G401.6 (cell line): ENCODE data around the gene ASPG.

ENCODE experiments used
- FAIRE-seq: peaks from 2 replicates; lab custom pipeline; 2012; peaks lifted over from hg19 to GRCh38; lab: Jason Lieb, UNC

The ASPG gene

DNA sequence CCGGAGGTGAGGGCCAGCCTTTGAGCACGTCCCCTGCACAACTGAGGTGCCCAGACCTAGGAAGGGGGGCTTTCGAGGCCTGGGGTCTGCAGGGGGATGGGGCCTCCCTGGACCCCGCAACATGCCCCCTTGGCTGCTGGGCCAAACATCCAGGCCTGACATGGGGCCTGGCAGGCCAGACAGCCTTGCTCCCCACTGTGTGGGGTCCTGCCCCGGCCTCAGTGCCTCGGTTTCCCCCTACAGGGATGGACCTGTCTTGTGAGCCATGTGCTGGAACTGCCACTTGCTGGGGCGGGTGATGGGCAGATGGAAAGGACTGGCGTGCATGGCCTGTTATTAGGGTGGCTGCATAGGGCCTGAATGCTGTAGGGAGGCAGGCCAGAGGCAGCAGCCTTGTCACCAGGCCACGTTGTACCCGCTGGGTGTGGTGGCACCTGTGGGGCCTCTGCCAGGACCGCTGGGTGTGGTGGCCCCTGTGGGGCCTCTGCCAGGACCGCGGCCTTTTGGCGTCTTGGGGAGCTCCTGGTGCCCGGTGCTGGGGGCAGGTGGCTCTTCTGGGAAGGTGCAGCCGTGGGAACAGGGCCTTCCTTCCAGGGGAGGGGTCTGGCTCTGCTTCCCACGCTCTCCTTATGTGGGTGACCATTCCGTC lies 20.4 kb downstream of the ASPG start:
- no peak for FAIRE-seq

DNA sequence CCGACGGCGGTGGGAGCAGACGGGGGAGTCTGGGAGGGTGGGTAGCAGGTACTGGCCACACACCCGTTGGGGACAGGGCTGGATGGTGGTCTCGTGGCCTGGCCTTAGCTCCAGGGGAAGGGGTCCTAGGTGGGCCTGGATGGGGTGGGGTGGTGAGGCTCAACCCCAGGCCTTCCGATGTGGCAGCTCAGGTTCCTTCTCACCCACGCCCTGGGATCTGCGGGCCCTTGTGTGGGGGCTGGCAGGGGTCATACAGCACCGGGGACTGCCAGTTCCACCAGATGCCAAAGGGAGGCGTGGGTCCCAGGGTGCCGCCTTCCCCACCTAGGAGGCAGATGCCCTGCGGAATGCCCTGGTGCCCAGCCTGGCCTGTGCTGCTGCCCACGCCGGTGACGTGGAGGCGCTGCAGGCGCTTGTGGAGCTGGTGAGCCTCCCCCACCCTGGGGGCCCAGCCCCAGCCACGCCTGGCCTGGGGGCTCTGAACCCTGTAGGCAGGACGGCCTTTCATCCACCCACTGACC lies 21.0 kb downstream of the ASPG start:
- no peak for FAIRE-seq

DNA sequence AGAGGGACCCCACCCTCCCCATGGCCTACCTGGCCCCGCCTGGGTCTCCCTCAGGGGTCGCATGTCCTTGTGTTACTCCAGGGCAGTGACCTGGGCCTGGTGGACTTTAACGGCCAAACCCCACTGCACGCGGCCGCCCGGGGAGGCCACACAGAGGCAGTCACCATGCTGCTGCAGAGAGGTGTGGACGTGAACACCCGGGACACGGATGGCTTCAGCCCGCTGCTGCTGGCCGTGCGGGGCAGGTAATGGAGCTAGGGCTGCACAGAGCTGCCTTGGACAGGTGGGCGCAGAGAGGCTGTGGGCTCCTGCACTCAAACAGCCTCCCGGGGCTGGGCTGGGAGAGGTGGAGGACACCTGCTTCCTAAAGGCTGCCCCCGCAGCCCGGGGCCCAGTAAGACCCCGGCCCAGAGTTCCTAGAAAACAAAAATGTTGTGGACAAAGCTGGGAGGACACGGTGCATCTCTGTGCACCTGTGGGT lies 21.6 kb downstream of the ASPG start:
- no peak for FAIRE-seq

DNA sequence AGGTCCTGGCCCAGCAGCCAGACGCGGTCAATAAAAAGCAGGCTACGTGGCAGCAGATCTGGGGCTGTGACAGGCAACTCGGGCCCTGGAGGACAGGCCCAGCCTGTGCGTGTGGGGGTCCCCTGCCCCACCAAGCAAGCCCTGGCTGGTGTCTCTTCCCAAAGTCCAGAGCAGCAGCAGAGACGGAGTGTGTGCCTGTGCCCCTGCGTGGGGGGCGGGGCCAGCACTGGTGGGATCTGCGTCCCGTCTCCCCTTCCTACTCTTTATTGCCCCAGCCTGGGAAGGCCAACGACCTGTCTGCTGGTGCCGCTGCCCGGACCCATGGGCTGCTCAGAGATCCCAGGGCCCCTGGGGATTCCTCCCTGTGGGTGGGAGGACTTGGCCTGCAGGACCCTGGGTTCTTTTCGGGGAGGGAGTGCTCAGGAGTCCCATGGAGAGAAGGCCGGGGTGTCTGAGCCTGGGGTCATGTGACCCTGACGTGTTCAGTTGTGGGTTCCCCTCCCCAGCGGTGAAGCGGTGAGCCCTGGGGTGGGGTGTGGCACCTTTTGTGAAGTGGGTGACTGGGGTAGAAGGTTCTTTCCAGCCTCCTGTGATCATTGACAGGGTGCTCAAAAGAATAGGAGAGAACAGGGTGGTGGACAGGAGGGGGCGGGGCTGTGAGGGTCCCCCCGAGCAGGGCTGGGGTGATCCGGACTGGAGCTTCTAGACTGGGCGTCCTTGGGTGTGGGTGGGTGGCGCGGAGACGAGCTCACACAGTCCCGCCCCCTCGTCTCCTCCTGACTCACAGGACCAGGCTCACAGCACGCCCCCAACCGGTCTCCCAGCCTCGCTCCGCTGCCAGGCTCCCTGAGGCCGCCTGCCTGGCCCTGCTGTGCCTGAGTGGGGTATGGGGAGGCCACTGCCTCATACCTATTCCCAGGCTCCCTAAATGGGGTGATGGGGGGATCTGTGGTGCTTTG lies 22.4 kb downstream of the ASPG start:
- no peak for FAIRE-seq

DNA sequence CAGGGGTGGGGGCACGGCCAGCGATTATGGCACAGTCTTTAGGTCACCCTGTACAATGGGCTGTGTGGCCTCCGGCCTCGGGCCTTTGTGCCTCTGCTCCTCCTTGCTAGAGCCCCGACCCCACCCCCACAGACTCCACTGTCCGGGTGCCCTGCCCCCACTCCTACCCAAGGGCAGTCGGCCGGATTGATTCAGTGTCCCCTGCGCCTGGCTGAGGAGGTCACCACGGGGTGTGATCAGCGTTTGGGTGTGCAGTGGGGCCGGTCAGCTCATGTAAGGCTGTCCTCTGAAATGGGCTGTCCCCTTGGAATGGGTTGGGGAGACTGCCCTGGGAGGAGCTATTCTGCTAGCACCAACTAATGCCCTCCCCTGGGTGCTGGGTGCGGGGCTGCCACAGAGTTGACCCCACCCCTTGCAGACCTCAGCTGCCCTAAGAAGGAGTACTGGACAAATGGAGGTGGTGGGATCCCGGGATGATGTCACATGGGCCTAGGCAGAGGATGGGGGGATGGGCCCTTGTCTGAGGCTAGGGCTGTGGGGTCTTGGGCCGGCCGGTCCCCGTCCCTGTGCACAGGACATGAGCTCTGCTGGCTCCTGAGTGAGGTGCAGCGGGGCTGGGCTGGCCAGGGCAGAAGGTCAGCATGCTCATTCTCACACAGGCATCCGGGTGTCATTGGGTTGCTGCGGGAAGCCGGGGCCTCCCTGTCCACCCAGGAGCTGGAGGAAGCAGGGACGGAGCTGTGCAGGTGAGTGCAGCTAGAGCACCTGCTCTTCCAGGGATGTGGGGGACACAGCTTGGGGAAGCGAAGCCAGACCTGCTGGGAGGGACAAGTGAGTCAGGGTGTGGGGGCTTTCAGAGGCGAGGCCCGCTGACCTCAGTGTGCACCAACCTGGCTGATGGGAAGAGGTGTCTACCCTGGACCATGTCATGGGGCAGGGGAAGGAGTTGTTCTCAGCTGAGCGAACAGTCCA lies 23.4 kb downstream of the ASPG start:
- FAIRE-seq, result no peak

DNA sequence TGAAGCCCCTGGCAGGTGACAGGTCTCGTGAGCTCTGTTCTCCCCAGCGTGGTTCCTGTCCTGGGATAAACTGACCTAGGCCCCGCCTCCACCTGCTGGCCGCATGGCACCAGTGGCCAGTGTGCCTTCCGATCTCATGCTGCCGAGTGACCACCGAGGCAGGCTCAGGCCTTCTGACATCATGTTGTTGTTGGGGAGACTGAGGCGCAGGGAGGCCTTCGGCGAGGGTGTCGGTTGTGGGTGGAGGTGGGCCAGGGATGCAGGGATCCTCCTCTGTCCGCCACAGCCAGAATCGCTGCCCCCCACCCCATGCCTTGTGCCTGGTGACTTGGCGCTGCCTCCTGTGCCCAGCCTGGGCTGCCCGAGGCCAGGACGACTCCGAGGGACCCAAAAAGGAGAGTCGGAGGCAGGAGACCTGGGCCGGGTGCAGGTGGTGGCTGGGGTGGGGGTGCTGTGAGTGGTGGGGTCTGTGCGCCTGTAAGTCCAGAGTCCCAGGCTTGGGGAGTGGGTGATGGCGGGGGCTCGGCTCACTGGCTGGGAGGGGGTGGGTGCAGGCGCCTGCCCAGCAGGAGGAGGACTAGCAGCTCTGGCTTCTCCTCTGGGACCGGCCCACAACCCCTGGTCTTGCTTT lies 24.3 kb downstream of the ASPG start:
- no peak for FAIRE-seq

DNA sequence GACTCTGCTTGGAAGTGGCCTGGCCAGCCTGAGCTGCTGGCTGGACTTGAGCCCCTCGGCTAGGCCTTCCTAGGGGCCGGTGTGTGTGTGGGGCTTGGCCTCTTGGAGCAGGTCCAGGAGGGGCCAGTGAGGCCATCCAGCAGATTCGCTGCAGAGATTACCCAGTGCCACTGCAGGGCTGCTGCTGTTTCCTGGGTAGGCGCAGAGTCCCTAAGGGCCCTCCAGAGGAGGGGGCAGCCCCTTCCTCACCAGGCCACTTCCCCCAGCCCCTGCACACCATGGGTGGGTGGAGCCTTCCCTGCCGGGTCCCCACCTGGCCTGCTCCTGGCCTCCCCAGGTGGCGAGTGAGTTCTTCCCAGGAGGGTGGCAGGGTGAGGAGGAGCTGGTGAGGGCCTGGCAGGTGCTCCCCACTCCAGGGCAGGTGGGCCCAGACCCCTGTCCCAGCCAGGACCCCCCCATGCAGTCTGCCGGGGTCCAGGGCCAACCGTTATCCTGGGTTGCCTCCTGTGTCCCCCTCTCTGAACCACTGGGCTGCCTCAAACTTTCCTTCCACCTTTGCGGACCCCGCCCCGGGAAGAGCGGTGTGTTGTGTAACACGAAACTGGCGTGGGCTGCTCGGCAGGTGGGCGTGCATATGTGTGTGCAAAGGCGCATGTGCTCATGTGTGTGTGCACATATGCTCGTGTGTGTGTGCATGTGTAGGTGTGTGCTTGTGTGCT lies 25.1 kb downstream of the ASPG start:
- FAIRE-seq, result no peak

DNA sequence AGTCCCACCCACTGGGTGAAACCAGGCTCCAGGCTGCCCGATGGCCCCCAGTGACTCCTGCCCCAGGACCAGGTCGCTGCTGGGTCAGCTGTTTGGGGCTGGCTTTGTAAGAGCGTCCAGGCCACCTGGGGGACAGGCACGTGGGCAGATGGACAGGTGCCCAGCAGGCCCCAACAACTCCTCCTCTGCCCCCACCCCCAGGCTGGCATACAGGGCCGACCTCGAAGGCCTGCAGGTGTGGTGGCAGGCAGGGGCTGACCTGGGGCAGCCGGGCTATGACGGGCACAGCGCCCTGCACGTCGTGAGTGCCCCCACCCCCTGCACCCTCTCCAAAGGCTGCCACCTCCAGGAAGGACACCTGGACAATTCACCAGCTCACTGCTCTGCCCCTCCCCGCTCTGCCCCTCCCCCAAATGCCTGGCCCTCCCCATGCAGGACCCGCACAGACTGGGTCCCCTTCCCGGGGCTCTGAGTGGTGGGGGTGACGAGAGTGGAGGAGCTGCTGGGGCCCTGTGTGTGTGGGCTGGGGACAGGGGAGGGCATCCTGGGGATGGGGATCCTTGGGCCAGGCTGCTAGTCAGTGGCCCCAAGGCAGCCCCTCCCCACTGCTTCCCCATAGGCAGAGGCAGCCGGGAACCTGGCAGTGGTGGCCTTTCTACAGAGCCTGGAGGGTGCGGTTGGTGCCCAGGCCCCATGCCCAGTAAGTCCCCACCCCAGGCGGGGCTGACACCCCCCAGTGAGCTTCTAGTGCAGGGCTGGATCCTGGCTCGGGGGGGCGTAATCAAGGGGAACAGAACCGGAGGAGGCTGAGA lies 26.0 kb downstream of the ASPG start:
- FAIRE-seq, result no peak

DNA sequence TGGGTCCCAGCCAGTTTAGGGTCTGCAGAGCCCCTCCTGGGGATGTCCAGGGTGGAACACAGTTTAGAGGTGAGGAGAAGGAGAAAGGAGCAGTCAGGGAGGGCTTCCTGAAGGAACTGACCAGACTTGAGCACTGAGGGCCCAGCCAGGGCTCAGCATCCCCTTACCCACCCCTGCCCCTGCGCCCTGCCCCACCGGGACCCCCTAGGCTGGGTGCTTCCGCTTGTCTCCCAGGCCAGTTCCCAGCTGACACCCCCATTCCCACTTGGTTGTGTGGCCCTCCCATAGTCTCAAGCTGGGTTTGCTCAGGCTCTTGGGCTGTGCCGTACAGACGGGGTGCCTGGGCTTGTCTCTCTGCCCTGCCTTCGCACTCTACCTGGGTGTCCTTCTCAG lies 26.6 kb downstream of the ASPG start:
- FAIRE-seq, result no peak

DNA sequence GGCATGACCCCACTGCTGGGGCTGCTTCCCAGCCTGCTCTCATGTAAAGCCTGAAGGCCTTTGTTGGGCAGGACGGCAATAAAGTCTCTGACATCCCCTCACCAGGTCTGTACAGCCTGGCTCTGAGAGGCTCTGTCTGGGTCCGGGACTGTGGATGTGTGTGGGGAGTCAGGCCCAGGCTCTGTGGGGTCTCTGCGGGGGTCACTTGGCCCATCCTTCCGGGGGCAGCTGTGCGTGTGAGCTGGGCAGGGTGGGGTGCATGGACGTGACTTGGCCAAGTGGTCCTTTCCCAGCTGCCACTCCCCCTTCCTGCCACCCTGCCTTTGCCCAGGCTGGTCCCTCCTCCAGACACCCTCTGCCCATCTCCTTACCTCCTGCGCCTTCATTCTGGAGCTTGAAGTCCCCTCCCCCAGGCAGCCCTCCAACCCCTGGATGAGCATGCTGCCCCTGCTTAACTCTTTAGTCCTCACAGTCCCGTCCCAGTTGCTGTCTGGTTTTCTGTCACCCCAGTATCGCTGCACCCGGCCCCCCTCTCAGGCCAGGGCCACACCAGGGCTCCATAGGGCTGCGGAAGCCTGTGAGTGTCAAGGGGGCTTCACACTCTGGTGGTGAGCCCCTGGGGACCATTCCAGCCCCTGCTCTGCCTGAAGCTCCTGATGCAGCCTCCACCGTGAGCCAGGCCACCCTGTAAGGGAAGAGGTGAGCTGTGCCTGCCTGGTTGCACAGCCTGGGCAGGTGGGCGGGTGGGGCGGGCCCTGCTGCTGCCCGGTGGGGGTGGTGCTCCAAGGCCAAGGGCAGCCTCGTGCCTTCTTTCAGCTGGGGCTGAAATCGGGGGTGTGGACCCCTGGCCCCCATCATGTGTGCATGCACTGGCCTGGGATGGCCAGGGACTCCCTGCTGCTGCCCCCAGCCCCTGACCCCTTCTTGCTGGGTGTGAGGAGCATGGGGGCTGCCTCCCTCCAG lies 27.4 kb downstream of the ASPG start:
- no peak for FAIRE-seq

DNA sequence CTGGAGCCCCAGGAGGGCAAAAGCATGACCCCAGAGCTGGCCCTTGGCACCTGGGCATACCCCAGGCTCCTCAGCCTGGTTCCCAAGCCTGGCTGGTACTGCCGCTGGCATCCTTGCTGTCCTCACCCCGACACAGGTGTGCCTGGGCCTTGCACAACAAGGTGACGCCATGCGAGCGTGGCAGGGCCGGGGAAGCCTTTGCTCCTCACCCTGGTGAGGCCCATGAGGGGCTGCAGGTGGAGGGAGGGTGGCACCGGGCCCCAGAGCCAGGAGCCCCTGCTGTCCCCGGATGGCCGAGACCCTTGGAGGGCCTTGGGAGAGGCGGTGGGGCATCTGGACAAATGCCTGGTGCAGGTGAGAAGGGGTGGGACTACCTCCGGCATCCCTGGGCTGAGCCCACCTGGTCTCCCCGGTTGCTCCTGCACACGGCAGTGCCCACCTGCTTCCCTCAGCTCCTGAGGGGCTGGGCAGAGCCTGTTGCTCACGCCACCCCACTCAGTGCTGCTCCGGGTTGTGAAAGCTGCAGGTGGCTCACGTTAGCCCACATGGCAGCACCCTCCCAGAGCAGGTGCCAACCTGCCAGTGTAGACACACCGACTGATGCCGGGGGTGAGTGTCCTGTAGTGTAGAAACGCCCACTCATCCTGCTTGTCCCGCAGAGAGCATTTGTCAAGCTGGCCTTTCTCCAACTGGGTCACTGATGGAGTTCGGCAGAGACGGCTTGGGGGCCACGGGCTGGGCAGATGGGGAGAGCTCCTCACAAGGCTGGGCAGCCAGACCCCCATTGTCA lies 28.3 kb downstream of the ASPG start:
- FAIRE-seq, result no peak

DNA sequence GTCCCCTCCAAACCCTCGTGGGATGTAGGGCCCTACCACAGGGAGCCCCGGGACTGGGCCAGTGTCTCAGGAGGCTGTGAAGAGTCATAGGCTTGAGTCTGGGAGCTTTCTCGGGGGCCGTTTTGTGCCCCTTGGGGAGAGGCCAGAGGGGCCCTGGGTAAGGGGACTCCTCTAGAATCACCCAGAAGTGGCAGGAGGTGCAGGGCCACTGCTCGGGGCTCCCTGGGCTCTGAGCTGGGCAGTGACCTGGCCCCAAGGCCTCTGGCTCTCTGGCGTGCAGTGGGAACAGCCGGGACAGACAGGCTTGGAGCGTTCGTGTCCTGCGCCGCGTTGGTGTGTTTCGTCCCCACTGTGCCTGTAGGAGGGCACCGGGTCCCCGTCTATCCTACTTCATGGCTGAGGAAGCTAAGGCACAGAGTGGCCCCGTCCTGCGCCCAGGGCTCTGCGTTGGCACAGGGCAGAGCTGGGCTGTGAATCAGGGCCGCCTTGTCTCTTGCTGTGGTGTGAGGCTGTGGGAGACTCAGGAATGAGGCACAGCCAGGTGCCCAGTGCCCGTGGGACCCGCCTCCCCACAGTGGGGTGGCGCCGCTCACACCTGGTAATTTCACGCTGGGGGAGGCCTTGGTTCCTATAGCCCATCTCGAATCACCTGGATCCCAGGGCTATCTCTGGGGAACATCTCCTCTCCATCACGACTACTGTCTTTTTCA lies 29.1 kb downstream of the ASPG start:
- no peak for FAIRE-seq

DNA sequence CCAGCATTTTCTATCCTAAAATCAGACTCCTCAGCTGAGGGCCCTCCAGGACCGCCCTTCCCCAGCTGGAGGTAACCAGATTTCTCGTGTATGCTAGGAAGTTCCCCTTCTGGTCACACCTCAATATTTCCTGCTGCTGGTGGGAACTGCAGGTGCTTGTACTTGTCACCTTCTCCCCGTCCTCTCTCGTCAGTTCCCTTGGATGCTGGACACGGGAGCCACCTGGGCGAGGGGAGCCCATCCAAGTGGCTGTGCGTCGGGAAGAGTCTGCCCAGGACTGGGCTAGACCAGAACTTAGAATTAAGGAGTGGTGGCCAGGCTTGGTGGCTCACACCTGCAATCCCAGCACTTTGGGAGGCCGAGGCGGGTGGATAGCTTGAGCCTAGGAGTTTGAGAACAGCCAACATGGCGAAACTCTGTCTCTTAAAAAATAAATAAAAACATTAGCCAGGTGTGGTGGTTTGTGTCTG lies 29.7 kb downstream of the ASPG start:
- FAIRE-seq, result no peak

DNA sequence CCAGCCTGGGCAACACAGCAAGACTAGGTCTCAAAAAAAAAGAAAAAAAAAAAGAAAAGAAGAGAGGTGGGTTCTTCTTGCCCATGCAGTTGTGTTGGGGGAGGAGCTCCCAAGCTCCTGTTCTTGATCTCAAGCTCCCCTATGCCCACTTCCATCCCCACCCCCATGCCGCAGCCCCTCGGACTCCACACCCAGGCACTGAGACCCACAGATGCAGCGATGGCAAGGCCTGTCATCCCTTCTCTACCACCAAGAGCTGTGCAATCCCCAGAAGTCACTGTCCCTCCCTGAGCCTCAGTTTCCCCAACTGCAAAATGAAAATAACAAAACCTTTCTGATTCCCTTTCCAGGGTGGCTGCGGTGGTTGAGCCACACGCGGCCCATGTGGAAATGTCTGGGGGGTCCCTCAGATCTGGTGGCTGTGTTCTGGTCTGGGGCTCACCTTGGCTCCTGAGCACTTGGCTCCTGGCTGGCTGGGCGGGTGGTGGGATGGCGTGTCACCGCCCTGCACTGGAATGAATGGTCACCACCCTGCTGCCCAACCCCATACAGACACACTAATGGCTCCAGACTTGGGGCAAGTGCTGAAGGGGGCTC lies 30.3 kb downstream of the ASPG start:
- FAIRE-seq, result no peak

DNA sequence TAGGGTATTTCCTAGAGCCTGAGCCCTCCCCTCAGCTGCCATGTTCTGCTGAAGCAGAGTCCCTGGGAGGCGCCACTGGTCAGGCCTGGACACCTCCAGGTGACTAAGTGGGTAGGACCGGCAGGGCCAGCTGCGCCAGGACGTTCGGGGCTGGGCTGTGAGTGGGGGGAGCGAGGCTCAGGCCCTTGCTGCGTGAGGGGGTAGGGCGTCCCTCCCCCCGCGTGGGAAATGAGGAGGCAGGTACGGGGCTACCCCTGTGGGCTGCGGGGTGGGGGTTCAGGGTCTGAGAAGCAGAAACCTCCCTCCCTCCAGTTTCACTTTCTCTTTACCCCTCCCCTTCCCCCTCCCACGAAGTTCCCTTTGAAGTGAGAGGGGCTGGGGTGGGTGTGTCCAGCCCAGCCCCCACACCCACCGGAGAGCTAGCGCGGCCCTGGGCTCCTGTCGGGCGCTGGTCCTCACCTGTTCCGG lies 30.8 kb downstream of the ASPG start:
- no peak for FAIRE-seq

DNA sequence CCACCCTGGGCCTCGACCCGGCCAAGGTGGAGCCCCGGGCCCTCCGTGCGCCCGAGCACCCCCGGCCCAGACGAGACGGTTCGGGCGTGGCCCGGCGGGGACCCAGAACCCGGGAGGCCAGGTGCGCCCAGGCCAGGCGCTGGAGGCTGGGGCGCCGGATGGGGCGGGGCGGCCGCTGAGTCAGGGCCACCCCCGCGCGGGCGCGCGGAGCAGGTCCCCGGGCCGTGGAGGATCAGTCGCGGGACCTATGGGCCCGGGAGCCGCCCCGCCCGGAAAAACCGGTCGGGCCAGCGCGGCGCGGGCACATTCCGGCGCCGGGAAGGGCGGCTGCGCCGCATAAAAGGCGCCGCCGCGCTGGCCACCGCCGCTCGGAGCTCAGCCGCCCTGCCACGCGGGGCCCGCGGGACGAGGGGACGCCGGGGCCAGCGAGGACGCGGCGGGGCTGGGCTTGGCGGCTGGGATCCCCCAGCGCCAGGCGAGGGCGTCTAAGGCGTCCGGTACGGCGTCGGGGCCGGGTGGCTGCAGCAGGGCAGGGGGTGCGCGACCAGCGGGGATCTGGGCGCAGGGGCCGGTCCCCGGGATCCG lies 31.3 kb downstream of the ASPG start:
- FAIRE-seq, result no peak
